Gastrocnemius medialis (tissue), 4 donors: ENCODE results near the gene HPCA.

ENCODE experiments used
- POLR2A ChIP-seq, 2 donors: fragments of 450-650 bp; IDR thresholded peaks; one replicate each; pipeline ENCODE4 v1.6.1; 2017; ENCODE audit warnings: antibody characterized with exemption in 2 of 2, mild to moderate bottlenecking in 2 of 2, moderate library complexity in 2 of 2
- TF ChIP-seq, protein P1 (sequence below), 5 experiments: fragments of 450-650 bp in 3 of 5; fragments of 200-600 bp in 2 of 5; sonication (generic) in 2 of 5; IDR thresholded peaks in 4 of 5; conservative IDR thresholded peaks in 1 of 5; 1 replicate in 4 of 5; 2 replicates in 1 of 5; pipeline ENCODE4 v1.5.1; 2016 to 2019; ENCODE audit warnings: antibody characterized with exemption in 5 of 5, mild to moderate bottlenecking in 3 of 5, moderate library complexity in 3 of 5

GRCh38 chr1:32900371-32900955 lies 14.2 kb downstream of the HPCA start:
- TF ChIP-seq, protein P1, sequence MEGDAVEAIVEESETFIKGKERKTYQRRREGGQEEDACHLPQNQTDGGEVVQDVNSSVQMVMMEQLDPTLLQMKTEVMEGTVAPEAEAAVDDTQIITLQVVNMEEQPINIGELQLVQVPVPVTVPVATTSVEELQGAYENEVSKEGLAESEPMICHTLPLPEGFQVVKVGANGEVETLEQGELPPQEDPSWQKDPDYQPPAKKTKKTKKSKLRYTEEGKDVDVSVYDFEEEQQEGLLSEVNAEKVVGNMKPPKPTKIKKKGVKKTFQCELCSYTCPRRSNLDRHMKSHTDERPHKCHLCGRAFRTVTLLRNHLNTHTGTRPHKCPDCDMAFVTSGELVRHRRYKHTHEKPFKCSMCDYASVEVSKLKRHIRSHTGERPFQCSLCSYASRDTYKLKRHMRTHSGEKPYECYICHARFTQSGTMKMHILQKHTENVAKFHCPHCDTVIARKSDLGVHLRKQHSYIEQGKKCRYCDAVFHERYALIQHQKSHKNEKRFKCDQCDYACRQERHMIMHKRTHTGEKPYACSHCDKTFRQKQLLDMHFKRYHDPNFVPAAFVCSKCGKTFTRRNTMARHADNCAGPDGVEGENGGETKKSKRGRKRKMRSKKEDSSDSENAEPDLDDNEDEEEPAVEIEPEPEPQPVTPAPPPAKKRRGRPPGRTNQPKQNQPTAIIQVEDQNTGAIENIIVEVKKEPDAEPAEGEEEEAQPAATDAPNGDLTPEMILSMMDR (IDR thresholded peaks at IDR 0.05 in 4 of 5, conservative IDR thresholded peaks at IDR 0.05 in 1 of 5), result no peak
- no peak for TF ChIP-seq POLR2A (IDR thresholded peaks at IDR 0.05)
